ENCODE results near the gene EFCAB8.

The EFCAB8 gene

GRCh38 chr20:33004141-33004751 is 145.5 kb downstream of the EFCAB8 start, which contains the start of gene SUN5:
SUN5 (minus strand) TSS chr20:33004433; CDS start chr20:33004340, 93 bp downstream.
- no peaks in the 10 kb centered on the region for H3K27me3 ChIP-seq (ENCODE audit: control insufficient read depth, insufficient read depth, low read length)
- no peaks in the 10 kb centered on the region for H3K36me3 ChIP-seq (ENCODE audit: control insufficient read depth, insufficient read depth, low read length)
- H3K9ac ChIP-seq (ENCODE audit: low read depth, low read length): no peak within 1 kb of the TSS
- no peaks in the 10 kb centered on the region for H3K9me3 ChIP-seq (ENCODE audit: control insufficient read depth, insufficient read depth, low read length)
- no peak within 1 kb of the TSS for H3K4me3 ChIP-seq (ENCODE audit: low read depth, low read length)
- no peaks in the 10 kb centered on the region for H3K4me1 ChIP-seq (ENCODE audit: control insufficient read depth, insufficient read depth, low read length)

DNA sequence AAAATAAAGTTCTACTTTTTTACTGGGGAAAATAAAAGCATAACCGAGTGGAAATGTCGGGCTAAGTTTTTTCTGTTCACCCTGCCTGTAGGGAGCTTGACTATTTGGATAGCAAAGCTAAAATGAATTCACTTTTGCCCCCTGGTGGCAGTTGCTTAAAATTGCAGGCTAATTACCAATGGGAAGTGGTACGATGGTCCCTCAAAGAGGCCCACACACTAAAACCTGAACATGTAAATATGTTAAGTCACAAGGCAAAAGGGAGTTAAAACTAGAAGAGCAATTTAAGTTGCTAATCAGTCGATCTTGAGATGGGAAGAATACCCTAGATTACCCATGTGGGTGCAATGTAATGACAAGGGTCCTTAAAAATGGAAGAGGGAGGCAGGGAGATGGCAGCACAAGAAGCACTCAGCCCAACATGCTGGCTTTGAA is 146.4 kb downstream of the EFCAB8 start:
- H3K27me3 ChIP-seq (ENCODE audit: control insufficient read depth, insufficient read depth, low read length): no peaks in the 10 kb centered on the region

DNA sequence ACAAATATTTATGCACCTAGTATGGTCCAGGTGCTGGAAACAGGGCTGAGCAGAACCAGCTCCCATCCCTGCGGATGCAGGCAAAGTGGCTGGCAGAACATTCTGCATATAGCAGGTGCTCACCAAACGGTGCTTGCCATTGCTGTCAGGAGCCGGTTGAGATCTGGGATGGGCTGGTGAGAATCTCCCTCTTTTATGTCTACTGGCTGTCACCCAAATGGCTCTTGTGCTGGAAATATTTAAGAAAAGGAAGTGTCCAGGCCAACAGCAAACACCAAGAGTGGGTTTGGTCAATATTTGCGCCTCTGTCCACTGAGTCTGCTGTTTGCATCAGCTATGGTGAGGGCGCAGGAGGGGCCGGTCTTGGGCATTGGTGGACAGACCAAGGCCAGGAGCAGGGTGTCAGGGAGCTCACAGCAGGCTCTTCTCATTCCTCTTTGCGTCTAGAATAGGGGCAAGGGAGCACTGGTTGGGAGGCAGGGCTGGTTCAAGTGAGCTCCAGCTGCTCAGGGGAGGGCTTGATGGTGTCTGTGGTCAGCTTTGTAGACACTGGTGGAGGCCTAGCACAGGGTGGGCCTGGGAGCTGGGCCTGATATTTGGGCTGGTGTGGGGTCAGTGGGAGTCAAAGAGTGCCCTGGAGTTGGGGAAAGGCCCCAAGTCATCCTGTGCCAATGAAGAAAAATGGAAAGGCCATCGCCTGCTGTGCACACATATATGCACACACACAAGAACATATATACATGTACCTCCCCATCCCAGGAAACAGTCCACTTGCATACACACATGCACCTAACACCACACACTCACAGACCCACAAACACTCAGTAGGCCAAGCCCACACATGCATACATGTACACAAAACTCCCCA is 147.4 kb downstream of the EFCAB8 start:
- Histone ChIP-seq H3K4me1 (ENCODE audit: control insufficient read depth, insufficient read depth, low read length) (no peaks in the 10 kb centered on the region), H3K9ac (ENCODE audit: low read depth, low read length) (no peak overlapping the region), H3K9me3 (ENCODE audit: control insufficient read depth, insufficient read depth, low read length) (no peaks in the 10 kb centered on the region), H3K4me3 (ENCODE audit: low read depth, low read length) (no peak overlapping the region), H3K36me3 (ENCODE audit: control insufficient read depth, insufficient read depth, low read length) (no peaks in the 10 kb centered on the region), H3K27me3 (ENCODE audit: control insufficient read depth, insufficient read depth, low read length) (no peaks in the 10 kb centered on the region)

More for the DNA sequence above, 146.4 kb downstream of the EFCAB8 start:
- no peaks in the 10 kb centered on the region for H3K4me1 ChIP-seq (ENCODE audit: control insufficient read depth, insufficient read depth, low read length)
- H3K36me3 ChIP-seq (ENCODE audit: control insufficient read depth, insufficient read depth, low read length): no peaks in the 10 kb centered on the region
- H3K4me3 ChIP-seq (ENCODE audit: low read depth, low read length): no peak overlapping the region
- no peaks in the 10 kb centered on the region for H3K9me3 ChIP-seq (ENCODE audit: control insufficient read depth, insufficient read depth, low read length)
- no peak overlapping the region for H3K9ac ChIP-seq (ENCODE audit: low read depth, low read length)

DNA sequence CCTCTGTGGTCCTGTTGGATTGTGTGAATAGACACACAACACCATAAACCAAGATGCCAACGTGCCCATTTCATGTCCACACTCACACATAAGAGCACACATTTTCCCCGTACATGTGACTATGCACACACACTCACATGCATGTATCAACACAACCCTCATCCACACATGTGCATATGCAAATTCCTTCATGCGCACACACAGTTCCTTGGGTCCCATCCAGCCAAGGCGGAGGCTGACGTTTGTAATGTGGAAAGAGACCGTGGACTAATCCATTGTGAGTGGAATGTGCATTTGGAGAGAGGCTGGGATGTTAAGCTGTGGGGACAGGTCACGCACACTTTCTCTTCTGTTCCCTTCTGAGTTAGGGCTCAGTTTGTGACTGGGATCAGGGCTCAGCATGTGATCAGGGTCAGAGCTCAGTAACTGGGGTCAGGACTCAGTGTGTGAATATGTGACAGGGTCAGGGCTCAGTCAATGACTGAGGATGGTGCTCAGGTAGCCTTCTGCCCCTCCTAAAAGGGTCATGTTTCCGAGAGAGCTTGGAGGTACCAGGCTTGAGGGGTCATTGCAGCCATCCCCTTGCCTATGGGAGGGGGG is 148.2 kb downstream of the EFCAB8 start:
- Histone ChIP-seq H3K9ac (ENCODE audit: low read depth, low read length) (no peak overlapping the region), H3K27me3 (ENCODE audit: control insufficient read depth, insufficient read depth, low read length) (no peaks in the 10 kb centered on the region), H3K9me3 (ENCODE audit: control insufficient read depth, insufficient read depth, low read length) (no peaks in the 10 kb centered on the region), H3K4me1 (ENCODE audit: control insufficient read depth, insufficient read depth, low read length) (no peaks in the 10 kb centered on the region), H3K4me3 (ENCODE audit: low read depth, low read length) (no peak overlapping the region), H3K36me3 (ENCODE audit: control insufficient read depth, insufficient read depth, low read length) (no peaks in the 10 kb centered on the region)

DNA sequence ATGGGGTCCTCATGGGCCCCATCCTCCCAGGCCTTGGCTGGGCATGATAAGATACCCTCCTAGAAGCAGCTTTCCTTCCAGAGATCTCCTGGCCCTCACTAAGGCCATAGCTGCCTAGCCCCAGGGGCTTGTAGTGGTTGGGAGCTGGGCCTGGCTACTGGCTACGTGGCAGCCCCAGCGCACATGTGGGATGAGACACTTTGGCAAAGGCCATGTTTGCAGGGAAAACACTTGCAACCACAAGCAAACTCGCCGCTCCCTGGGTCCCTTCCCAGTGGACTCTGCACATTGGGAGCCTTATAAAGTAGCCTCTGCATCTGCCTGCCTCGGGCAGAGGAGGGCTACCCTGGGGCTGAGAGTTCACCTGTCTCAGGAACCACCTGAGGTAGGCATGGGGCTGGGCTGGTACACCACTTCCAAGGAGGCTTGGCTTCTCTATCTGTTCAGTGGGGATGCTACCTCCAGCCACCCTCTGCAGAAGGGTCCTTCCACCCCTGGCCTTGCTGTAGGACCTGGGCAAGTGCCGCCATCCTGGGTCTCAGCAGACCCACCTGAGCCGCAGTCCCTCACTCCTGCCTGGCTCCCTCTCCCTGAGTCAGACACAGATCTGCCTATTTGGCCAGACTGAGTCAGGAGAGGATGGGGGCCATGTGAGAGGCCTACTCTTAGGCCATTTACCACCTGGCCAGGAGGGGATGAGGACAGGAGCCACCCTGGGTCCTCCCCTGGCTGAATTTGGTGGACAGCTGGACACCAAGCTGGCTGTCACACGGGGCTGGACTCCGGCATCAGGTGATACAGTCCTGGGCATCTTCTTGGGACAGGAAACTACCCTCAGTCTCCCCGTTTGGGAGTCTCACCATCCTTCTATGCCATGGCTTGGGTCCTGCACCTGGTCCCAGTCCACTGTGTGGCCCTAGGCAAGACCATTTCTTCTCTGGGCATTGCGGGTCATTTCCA is 148.9 kb downstream of the EFCAB8 start, which contains the start of gene BPIFB2:
TSS of gene BPIFB2 (plus strand) at position 329 of the 960 bp plus-strand sequence. CDS start 871 bp downstream, outside the sequence.
- H3K27me3 ChIP-seq (ENCODE audit: control insufficient read depth, insufficient read depth, low read length): no peaks in the 10 kb centered on the region
- H3K36me3 ChIP-seq (ENCODE audit: control insufficient read depth, insufficient read depth, low read length): no peaks in the 10 kb centered on the region
- H3K4me1 ChIP-seq (ENCODE audit: control insufficient read depth, insufficient read depth, low read length): no peaks in the 10 kb centered on the region
- no peak within 1 kb of the TSS for H3K4me3 ChIP-seq (ENCODE audit: low read depth, low read length)
- no peak within 1 kb of the TSS for H3K9ac ChIP-seq (ENCODE audit: low read depth, low read length)
- no peaks in the 10 kb centered on the region for H3K9me3 ChIP-seq (ENCODE audit: control insufficient read depth, insufficient read depth, low read length)

DNA sequence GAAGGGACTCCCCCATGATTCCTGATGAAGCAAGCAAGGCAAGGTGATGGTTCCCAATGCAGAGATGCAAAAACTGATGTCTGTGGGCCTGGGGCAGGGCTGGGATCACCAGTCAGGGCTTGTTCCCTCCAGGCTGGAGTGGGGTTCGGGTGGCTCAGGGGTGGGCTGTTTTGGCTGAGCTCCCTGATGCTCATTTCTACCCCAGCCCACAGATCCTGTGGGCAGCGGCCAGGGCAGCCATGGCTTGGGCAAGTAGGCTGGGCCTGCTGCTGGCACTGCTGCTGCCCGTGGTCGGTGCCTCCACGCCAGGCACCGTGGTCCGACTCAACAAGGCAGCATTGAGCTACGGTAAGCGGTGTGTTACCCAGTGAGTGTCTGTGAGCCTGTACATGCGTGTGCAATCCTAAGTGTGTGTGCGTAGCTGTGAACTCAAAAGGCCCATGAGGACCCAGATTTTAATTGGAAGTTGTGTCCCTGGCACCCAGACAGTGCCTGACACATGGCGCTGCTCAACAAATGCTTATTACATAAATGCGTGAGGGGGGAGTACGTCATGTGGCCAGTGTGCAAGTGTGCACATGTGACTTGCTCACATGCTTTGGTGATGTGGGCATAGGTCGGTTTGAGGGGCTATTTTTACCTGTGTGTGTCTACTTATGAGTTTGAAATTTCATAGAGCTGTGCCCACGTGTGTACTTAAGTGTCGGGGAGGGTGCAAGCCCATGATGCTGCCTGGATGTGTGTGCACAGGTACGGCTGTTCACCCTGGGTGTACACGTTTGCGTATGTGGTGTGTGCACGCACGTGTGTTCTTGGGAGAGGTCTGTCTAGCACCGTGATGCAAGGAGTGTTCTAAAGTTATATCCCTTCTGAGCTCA is 149.9 kb downstream of the EFCAB8 start:
- Histone ChIP-seq H3K9ac (ENCODE audit: low read depth, low read length) (no peak overlapping the region), H3K27me3 (ENCODE audit: control insufficient read depth, insufficient read depth, low read length) (no peaks in the 10 kb centered on the region)

GRCh38 chr20:33009214-33010132 is 150.8 kb downstream of the EFCAB8 start:
- no peaks in the 10 kb centered on the region for H3K36me3 ChIP-seq (ENCODE audit: control insufficient read depth, insufficient read depth, low read length)
- H3K9ac ChIP-seq (ENCODE audit: low read depth, low read length): no peak overlapping the region
- no peaks in the 10 kb centered on the region for H3K27me3 ChIP-seq (ENCODE audit: control insufficient read depth, insufficient read depth, low read length)

More for the DNA sequence above, 149.9 kb downstream of the EFCAB8 start:
- Histone ChIP-seq H3K9me3 (ENCODE audit: control insufficient read depth, insufficient read depth, low read length) (no peaks in the 10 kb centered on the region), H3K36me3 (ENCODE audit: control insufficient read depth, insufficient read depth, low read length) (no peaks in the 10 kb centered on the region), H3K4me3 (ENCODE audit: low read depth, low read length) (no peak overlapping the region), H3K4me1 (ENCODE audit: control insufficient read depth, insufficient read depth, low read length) (no peaks in the 10 kb centered on the region)

DNA sequence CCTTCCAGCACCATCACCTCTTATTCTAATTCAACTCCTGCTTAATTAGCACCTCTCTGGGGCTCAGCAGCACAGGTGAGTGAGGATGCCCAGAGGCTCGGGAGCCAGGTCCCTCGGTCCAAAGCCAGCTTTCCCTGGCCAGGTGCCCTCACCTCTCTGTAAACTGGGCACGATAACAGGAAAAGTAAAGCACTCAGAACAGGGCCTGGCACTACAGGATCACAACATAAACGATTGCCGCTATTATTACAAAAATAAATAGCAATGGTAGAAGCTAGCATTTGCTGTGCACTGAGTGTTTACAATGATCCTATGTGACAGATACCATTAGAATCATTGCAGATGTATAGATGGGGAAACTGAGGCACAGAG is 151.4 kb downstream of the EFCAB8 start:
- no peaks in the 10 kb centered on the region for H3K4me1 ChIP-seq (ENCODE audit: control insufficient read depth, insufficient read depth, low read length)
- H3K36me3 ChIP-seq (ENCODE audit: control insufficient read depth, insufficient read depth, low read length): no peaks in the 10 kb centered on the region
- no peaks in the 10 kb centered on the region for H3K9me3 ChIP-seq (ENCODE audit: control insufficient read depth, insufficient read depth, low read length)
- no peak overlapping the region for H3K4me3 ChIP-seq (ENCODE audit: low read depth, low read length)
- no peak overlapping the region for H3K9ac ChIP-seq (ENCODE audit: low read depth, low read length)
- H3K27me3 ChIP-seq (ENCODE audit: control insufficient read depth, insufficient read depth, low read length): no peaks in the 10 kb centered on the region

More at GRCh38 chr20:33009214-33010132, 150.8 kb downstream of the EFCAB8 start:
- H3K9me3 ChIP-seq (ENCODE audit: control insufficient read depth, insufficient read depth, low read length): no peaks in the 10 kb centered on the region
- no peaks in the 10 kb centered on the region for H3K4me1 ChIP-seq (ENCODE audit: control insufficient read depth, insufficient read depth, low read length)
- H3K4me3 ChIP-seq (ENCODE audit: low read depth, low read length): no peak overlapping the region

DNA sequence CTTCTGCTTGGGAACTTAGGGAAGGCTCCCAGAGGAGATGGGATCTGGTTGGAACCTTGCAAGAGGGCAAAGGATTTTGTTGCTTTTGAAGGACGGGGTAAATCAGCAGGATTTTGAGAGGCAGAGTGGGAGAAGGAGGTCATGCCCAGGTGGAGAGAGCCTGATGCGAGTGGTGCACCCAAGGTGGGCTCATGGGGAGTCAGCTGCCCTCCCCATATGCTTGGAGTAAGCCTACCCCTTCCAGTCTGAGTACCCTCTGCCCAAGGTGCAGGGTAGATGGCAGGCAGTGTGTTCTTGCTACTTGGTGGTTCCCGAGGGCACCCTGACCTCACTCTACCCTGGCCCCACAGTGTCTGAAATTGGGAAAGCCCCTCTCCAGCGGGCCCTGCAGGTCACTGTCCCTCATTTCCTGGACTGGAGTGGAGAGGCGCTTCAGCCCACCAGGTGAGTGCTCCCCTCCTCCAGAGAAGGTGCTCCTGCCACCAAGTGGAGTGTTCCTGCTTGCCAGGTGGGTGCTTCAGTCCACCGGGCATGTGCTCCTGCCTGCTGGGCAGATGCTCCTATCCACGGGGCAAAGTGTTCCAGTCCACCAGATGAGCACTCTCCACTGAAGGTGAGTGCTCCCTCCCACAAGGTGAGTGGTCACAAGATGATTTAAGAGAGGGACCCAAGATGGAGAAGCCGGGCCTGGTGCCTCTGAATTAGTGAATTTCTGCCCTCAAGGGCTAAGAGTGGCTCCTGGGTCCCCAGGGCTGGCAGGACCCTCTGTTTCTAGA is 152.1 kb downstream of the EFCAB8 start:
- Histone ChIP-seq H3K27me3 (ENCODE audit: control insufficient read depth, insufficient read depth, low read length) (no peaks in the 10 kb centered on the region), H3K4me3 (ENCODE audit: low read depth, low read length) (no peak overlapping the region), H3K4me1 (ENCODE audit: control insufficient read depth, insufficient read depth, low read length) (no peaks in the 10 kb centered on the region), H3K9me3 (ENCODE audit: control insufficient read depth, insufficient read depth, low read length) (no peaks in the 10 kb centered on the region), H3K36me3 (ENCODE audit: control insufficient read depth, insufficient read depth, low read length) (no peaks in the 10 kb centered on the region), H3K9ac (ENCODE audit: low read depth, low read length) (no peak overlapping the region)

Data from iPS-15b (cell line).